ENCODE data around the gene FOXF2.

DNA sequence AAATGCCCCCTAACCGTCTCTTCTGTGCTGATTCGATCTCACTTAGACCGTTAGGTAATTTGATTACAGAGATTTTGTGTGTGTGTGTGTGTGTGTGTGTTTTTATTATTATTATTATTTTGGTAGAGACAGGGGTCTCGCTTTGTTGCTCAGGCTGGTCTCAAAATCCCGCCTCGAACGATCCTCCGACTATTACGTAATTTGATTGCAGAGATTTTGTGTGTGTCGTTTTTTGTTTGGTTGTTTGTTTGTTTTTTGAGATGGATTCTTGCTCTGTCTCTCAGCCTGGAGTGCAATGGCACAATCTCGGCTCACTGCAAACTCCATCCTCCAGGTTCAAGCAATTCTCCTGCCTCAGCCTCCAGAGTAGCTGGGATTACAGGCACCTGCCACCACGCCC is 28.3 kb downstream of the FOXF2 start:
- TF ChIP-seq, protein P1, sequence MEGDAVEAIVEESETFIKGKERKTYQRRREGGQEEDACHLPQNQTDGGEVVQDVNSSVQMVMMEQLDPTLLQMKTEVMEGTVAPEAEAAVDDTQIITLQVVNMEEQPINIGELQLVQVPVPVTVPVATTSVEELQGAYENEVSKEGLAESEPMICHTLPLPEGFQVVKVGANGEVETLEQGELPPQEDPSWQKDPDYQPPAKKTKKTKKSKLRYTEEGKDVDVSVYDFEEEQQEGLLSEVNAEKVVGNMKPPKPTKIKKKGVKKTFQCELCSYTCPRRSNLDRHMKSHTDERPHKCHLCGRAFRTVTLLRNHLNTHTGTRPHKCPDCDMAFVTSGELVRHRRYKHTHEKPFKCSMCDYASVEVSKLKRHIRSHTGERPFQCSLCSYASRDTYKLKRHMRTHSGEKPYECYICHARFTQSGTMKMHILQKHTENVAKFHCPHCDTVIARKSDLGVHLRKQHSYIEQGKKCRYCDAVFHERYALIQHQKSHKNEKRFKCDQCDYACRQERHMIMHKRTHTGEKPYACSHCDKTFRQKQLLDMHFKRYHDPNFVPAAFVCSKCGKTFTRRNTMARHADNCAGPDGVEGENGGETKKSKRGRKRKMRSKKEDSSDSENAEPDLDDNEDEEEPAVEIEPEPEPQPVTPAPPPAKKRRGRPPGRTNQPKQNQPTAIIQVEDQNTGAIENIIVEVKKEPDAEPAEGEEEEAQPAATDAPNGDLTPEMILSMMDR (IDR thresholded peaks at IDR 0.05), result no peak
- no peak for TF ChIP-seq POLR2A (IDR thresholded peaks at IDR 0.05)

All from adrenal gland (tissue), 5 donors.